ENCODE measurements around the gene HOXA6.

DNA sequence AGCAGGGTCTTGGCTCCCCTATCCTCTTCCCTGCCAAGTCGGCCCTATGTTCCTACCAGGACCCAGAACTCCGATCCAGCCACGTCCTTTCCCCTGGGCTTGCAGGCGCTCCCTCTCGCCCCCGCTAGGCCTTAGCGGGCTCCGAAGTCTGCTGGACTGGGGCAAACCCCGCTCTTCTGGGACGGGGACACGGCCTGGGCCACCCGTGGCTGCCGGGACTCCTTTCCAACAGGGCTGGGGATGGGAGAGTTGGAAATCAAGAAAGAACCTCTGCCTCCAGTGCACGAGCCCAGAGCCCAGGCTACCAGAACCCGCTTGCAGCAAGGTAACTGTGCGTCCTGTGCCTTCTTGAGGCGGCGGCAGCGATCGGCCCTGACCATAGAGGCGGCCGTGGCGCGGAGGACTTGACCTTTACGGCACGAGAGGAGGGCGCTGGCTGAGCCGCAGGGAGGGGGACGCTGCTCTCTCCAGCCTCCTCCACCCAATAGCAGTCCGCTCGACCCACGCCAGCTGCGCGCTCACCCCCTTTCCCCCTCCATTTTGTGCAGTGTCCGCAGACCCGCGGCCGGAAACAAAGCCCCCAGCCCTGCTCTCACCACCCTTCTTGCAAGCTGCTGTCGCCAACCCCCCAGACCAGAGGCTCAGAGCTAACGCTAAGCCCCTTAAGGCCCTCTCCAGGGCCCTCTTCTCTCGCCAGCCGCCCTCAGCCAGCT lies 44.4 kb upstream of the HOXA6 start:
- TF ChIP-seq, protein P1, sequence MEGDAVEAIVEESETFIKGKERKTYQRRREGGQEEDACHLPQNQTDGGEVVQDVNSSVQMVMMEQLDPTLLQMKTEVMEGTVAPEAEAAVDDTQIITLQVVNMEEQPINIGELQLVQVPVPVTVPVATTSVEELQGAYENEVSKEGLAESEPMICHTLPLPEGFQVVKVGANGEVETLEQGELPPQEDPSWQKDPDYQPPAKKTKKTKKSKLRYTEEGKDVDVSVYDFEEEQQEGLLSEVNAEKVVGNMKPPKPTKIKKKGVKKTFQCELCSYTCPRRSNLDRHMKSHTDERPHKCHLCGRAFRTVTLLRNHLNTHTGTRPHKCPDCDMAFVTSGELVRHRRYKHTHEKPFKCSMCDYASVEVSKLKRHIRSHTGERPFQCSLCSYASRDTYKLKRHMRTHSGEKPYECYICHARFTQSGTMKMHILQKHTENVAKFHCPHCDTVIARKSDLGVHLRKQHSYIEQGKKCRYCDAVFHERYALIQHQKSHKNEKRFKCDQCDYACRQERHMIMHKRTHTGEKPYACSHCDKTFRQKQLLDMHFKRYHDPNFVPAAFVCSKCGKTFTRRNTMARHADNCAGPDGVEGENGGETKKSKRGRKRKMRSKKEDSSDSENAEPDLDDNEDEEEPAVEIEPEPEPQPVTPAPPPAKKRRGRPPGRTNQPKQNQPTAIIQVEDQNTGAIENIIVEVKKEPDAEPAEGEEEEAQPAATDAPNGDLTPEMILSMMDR (IDR thresholded peaks at IDR 0.05; ENCODE audit: low read length) = no peak
- TF ChIP-seq EZH2 (IDR thresholded peaks at IDR 0.05; ENCODE audit: borderline replicate concordance, low read length) = no peak
